ENCODE results near the gene PTPRD. TPM values are rescaled to one million over a fixed set of nuclear protein-coding genes. Genes with fewer than 3 reads are reported as not detected.
A peak's percentile ranks its signal among the peaks of the same experiment; 100 is the strongest.

The PTPRD gene
- total RNA-seq, 1 donor from 2014 or later = 30.8 TPM

DNA sequence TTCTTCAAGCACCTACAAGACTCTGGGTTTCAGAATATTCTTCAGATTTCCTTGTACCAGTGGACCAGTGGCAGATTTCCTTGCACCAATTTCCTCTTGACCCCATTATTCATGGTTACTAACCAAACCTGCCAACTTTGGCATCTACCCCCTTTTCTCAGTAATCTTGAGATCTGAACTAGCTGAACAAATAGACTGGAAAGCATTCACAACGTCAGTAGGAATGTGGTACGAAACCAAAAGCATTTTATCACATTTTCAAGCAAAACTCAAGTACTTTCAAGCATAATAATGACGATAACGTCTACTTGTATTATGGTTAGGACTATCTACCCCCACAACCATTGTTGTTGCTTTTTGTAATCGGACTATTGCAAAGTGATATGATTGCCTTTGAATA lies 1217.3 kb downstream of the PTPRD start:
- ATAC-seq = peak; percentile 67
- intact Hi-C loops (cut with DNase I) = no loop called here

GRCh38 chr9:9392755-9393154 lies 1220.0 kb downstream of the PTPRD start:
- DNase-seq (no peak), ATAC-seq (no peak)
- no peaks in the 10 kb centered on the region for H3K4me1 ChIP-seq
- no peaks in the 10 kb centered on the region for H3K9me3 ChIP-seq
- no peak for TF ChIP-seq CTCF (IDR thresholded peaks at IDR 0.05)
- no peak overlapping the region for H3K27ac ChIP-seq
- H3K4me3 ChIP-seq = no peak overlapping the region
- no peaks in the 10 kb centered on the region for H3K27me3 ChIP-seq
- intact Hi-C loops (cut with DNase I) = no loop called here
- H3K36me3 ChIP-seq = no peaks in the 10 kb centered on the region

More for the DNA sequence above, 1217.3 kb downstream of the PTPRD start:
- no peaks in the 10 kb centered on the region for H3K4me1 ChIP-seq
- no peaks in the 10 kb centered on the region for H3K27me3 ChIP-seq
- TF ChIP-seq CTCF (IDR thresholded peaks at IDR 0.05) = no peak
- DNase-seq = no peak
- H3K36me3 ChIP-seq = no peaks in the 10 kb centered on the region
- H3K27ac ChIP-seq = no peak overlapping the region
- H3K9me3 ChIP-seq = no peaks in the 10 kb centered on the region
- no peak overlapping the region for H3K4me3 ChIP-seq

DNA sequence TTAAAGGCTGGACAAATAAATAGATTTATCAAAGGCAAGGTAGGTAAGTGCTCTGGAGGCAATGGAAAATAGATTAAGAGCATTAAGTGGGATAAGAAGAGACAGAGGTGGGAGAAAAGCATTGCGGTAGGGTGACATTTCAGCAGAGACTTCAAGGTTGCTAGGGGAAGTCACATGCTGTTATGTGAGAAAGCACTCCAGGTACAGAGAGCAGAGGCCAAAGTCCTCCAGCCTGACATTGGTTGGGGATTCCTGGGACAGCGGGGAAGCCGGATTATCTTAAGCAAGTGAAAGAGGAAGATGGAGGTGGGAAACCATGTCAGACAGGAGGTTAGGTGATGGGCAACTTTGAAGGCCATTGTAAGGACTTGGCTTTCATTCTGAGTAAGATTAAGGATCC lies 1222.9 kb downstream of the PTPRD start:
- intact Hi-C loops (cut with DNase I) = no loop called here
- Histone ChIP-seq H3K9me3 (no peaks in the 10 kb centered on the region), H3K27ac (no peak overlapping the region), H3K4me1 (no peaks in the 10 kb centered on the region), H3K4me3 (no peak overlapping the region), H3K27me3 (no peaks in the 10 kb centered on the region), H3K36me3 (no peaks in the 10 kb centered on the region)
- DNase-seq (no peak), ATAC-seq (no peak)
- TF ChIP-seq CTCF (IDR thresholded peaks at IDR 0.05) = no peak

GRCh38 chr9:9387511-9388115 lies 1225.2 kb downstream of the PTPRD start:
- H3K4me3 ChIP-seq = no peak overlapping the region
- no peak for ATAC-seq
- H3K9me3 ChIP-seq = no peaks in the 10 kb centered on the region
- H3K27me3 ChIP-seq = no peaks in the 10 kb centered on the region
- no peak for TF ChIP-seq CTCF (IDR thresholded peaks at IDR 0.05)
- no peaks in the 10 kb centered on the region for H3K36me3 ChIP-seq
- H3K4me1 ChIP-seq = no peaks in the 10 kb centered on the region
- no peak overlapping the region for H3K27ac ChIP-seq
- DNase-seq = no peak
- intact Hi-C loops (cut with DNase I) = no loop called here

DNA sequence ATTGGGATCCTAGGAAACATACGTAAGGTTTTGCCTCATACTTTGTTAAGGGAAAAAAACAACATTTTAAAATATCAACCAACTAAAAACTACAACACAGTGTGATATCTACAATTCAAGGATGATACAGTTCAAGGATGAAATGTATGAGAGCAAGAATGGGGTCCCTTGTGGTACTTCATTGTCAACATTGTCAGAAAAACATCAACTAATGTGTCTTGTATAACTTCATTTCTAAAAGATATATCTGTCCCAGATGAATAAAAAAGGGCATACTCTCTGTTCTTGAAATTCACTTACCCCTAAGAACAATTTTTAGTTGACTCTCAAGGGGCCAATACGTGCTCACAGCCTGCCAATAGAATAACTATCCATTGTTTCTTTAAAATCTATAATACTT lies 1250.5 kb downstream of the PTPRD start:
- no peaks in the 10 kb centered on the region for H3K27me3 ChIP-seq
- no peak for DNase-seq
- TF ChIP-seq CTCF (IDR thresholded peaks at IDR 0.05) = no peak
- no peaks in the 10 kb centered on the region for H3K36me3 ChIP-seq
- H3K9me3 ChIP-seq = no peaks in the 10 kb centered on the region
- no peaks in the 10 kb centered on the region for H3K4me1 ChIP-seq
- no peak overlapping the region for H3K4me3 ChIP-seq
- no peak for ATAC-seq
- intact Hi-C loops (cut with DNase I) = no loop called here
- H3K27ac ChIP-seq = no peak overlapping the region
